ENCODE measurements around the gene ADGRD1.

Gene ADGRD1

GRCh38 chr12:131007031-131007739 is 53.5 kb downstream of the ADGRD1 start:
- DNase-seq (ENCODE audit: low read depth): no peak

GRCh38 chr12:131007740-131008117 is 54.0 kb downstream of the ADGRD1 start:
- no peak for DNase-seq (ENCODE audit: low read depth)

DNA sequence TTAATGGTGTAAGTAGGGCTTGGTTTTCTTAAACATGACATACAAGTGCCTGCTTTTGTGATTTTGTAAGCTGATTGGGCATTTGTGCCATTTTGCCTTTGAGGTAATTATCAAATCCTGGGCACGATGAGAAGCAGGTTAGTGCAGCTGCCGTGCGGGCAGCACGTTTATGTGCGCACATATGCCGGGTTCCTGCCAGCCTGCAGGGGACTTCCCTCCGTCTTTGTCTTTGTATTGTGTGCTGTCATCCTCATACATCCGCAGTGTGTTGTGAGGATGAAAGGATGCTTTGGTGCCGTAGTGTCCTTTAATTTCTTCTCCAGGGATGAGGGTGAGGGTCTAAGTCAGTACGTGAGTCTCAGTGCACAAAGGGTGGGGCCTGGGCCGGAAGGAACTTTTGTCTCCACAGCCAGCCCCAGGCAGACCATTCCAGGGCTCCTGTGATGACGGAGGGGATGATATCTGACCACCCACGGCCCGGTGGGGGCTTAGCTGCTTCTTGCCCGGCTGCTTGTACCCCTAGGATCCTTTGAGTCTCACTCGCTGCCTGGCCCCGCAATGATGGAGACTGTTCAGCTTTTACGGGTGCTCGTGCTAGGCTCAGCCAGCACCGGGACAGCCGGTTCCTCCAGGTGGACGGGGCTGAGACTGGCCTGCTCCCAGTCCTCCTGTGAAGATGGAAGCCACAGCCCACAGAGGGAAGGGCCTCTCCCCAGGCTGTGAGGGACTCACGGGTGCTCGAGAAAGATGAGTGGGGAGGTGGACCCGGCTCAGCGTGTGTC is 54.6 kb downstream of the ADGRD1 start:
- DNase-seq (ENCODE audit: low read depth): no peak

- DNase-seq (ENCODE audit: low read depth): no peak
Measured at GRCh38 chr12:131008913-131009270, 55.2 kb downstream of the ADGRD1 start.

DNA sequence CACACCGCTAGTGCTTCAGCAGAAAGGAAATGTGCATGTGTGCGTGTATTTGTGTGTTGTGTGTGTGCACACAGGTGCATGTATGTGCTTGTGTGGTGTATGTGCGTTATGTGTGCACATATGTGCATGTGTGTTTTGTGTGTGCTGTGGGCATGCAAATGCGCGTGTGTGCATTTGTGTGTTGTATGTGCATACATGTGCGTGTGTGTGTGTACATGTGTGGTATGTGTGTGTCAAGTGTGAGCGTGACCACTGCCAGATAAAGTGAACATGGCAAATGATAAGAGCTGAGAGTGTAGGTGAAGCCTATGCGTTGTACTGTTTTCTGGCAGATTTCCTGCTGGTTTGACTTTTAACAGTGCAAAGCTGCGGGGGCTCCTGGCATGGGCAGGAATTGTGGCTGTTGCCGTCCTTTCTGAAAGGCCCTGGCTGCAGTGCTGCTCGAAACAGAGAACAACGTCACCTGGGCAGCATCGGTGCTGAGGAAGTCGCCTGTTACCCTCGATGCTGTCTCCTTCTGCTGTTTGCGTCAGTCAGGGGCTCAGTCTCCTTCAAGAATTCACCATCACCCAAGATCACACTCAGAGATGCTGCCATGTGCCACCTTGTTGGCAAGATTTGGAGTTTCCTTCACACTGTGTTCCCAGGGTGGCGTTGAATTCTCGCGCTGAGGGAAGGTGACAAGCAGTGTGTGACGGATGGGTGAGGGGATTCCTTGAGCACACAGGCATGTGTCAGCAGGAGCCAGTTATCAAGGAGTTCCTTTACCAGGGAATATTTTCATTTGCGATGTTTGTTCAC is 56.1 kb downstream of the ADGRD1 start:
- no peak for DNase-seq (ENCODE audit: low read depth)

GRCh38 chr12:131010396-131011131 is 56.9 kb downstream of the ADGRD1 start:
- DNase-seq (ENCODE audit: low read depth): no peak

DNA sequence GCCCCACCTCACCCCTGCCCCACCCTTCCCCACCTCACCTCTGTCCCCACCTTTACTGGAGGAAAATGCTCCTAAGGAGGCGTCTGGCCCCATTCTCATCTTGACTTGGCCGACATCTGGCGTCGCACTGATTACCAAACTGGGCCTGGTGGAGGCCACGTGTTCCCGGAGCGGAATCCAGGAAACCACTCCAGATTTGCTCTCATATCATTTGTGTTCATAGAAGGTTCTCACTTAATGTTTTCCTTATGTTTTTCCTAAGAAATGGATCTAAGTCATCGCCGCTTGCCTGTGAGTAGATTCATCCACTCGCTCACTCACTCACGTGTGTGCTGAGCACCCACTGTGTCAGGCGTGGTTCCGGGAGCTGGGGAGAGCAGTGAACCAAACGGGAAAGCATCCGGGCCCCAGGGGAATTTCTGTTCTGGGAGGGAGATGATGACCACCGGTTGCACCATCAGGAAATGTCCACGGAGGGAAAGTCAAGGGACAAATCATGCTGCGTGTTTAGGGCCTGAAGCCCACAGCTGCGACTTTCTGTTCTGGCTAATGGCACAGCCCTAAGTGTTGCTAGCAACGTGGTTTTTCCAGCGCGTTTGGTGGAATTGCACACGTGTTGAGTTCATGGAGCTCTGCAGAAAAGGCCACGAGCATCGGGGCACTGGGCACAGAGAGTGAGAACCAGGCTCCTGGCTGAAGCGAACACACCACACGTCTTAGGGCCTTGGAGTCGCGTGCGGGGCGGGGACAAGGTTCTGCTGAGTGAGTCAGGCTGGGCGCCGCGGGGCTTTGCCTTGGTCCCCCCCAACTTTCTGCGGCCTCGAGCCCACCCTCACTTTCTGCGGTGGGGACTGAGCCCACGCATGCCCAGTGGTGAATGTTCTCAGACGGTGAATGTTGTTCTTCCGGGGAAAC is 57.7 kb downstream of the ADGRD1 start:
- DNase-seq (ENCODE audit: low read depth): no peak

GRCh38 chr12:131012279-131013069 is 58.8 kb downstream of the ADGRD1 start:
- no peak for DNase-seq (ENCODE audit: low read depth)

DNA sequence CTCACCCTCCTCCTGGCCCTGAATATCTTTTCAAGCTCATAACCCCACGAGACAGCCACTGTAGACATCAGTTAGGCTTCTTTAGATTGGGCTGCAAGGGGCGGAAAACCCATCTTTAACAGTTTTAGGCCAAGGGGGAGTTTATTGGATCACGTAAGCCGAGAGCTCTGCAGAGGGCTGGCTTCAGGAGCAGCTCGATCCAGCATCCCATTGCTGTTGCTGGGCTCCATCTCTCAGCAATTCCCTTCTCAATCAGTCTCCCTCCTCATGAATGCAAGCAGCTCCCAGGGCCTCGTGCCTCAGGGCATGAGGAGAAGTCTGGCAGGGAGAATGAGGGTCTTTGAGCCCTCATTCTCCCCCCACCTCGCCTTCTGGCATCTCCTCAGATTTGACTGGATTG is 59.4 kb downstream of the ADGRD1 start:
- DNase-seq (ENCODE audit: low read depth): no peak

- no peak for DNase-seq (ENCODE audit: low read depth)
Measured at GRCh38 chr12:131014343-131014742, 60.6 kb downstream of the ADGRD1 start.

DNA sequence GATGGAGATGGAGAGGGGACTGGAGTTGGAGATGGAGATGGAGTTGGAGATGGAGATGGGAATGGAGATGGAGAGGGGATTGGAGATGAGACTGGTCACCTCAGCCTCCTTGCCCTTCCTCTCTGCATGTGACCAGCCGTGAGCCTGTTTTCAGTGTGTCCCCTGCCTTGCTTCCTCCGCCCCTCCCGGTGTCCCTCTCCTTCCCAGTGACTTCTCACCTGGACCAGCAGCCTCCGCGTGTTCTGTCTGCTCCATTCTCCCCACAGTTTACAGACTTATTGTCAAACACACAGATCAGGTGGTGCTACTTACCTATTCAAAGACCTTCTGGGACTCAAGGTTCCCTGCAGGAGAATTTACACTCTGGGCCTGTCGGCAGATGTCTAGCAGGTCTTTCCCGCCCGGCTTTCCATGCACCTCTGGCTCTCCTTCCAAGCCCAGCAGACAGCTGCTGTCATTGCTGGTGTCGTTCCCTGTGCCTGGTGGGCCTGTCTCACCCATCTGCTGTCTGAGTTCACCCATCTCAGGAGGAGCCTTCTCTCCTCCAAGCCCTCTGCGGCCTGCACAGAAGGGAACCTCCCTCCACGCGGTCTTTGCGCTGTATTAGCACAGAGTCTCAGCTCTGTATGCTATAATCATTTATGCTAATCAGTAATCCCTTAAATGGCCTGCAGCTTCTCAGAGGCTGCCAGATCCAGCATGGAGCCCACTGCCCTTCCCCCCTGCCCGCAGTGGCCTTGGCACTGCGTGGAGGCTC is 62.1 kb downstream of the ADGRD1 start:
- DNase-seq (ENCODE audit: low read depth): no peak

- no peak for DNase-seq (ENCODE audit: low read depth)
Measured at GRCh38 chr12:131017477-131017991, 63.8 kb downstream of the ADGRD1 start.

DNA sequence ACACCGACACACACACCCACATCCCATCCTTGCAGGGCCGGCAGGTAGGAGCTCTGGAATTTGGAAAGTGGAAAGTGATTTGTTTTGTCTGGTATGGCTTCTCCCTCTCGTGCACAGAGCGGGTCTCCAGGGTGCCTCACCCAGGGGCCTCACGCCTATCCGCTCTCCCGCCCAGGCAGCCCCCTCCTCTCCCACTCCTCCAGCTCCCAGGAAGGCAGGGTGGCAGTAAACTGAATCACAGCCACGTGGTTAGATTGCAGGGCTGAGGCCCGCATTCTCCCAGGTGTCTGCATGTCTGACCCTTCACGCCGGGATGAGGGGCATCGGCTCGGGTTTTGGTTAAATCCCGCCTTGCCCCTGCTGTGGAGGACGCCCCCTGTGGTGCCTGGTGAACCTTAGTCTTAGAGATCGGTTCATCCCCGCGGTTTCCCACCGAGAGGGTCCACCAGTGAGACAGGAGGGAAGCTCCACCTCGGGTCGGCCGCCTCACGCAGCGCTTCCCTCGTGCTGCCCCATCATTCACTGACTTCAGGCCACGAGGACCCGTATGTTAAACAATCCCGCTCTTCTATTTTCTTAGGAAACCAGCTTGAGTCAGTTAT is 64.4 kb downstream of the ADGRD1 start:
- DNase-seq (ENCODE audit: low read depth): no peak

- no peak for DNase-seq (ENCODE audit: low read depth)
Measured at GRCh38 chr12:131018808-131019397, 65.2 kb downstream of the ADGRD1 start.

DNA sequence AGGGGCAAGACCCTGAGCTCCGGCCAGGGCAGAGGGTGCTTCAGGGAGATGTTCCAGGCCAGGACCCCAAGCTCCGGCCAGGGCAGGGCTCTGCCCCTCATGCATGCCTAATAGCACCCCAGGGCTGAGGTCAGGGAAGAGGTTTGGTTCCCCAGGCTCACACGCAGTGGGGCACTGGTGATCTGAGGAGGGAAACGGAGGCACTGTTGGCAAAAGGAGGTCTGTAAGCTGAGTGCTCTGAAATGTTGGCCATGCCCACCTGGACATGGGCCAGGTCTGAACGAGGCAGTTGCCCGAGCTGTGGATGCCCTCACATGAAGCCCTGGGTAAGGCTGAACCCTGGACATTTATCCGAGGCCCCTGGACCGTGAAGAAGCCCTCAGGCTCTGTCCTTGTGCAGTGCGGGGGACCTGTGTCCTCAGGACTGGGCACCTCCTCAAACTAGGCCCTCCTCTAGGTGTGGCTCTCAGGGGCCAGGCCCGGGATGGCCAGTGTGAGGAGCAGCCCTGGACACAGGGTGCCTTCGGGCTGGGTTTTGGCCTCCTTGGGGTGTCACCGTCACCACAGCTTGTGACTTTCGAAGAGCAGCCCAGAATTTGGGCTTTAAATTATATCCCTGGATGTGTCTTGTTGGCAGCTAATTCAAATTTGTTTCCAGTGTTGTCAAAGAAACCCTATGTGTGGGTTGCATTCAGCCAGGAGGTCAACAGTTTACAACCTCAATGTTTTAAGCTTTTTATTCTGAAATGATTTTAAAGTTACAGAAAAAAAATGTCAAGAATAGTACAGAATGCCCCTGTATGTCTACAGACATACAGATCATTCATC is 66.8 kb downstream of the ADGRD1 start:
- no peak for DNase-seq (ENCODE audit: low read depth)

- no peak for DNase-seq (ENCODE audit: low read depth)
Measured at GRCh38 chr12:131021154-131021541, 67.4 kb downstream of the ADGRD1 start.

DNA sequence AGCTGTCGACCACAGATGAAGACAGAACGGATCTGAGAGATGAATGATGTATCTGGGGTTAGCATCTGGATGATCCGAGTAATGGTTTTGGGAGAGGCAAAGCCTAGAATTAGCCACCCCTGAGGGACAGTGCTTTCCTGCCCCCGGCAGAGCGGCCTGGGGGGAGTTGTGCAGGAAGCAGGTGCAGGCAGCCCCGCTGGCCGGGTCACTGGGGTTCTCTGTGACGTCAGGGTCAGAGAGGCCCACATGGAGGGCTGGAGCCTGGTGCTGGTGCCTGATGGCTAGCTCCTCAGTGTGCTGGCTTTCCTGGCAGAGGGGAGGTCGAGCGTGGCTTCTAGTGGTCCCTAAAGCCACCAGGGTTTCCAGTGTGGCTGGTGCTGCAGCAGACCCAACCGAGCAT is 70.3 kb downstream of the ADGRD1 start:
- no peak for DNase-seq (ENCODE audit: low read depth)

- DNase-seq (ENCODE audit: low read depth): no peak
Measured at GRCh38 chr12:131024721-131025120, 71.0 kb downstream of the ADGRD1 start.
